Aorta (tissue), 5 donors: ENCODE data around the gene SLC9C1. TPM values are rescaled to one million over a fixed set of nuclear protein-coding genes. Genes with fewer than 3 reads are reported as not detected.

Source experiments
- ATAC-seq: fragments of 200-7000 bp; cut with Tn5 transposase; one replicate; pipeline ENCODE4 v1.9.1; 2022; ENCODE audit warnings: moderate library complexity; ENCODE audit not compliant: low FRiP score
- DNase-seq, 2 donors: peaks; one replicate each; pipeline ENCODE4 v3.0.0-alpha.2; 2020
- H3K27ac ChIP-seq, 2 donors: one replicate each; pipeline ENCODE4 v1.5.1; 2013; ENCODE audit warnings: low read length in 2 of 2, mild to moderate bottlenecking in 2 of 2, moderate library complexity in 2 of 2, control low read depth in 1 of 2, inconsistent platforms in 1 of 2, low read depth in 1 of 2
- H3K27me3 ChIP-seq, 2 donors: one replicate each; pipeline ENCODE4 v1.6.1; 2013; ENCODE audit warnings: control low read depth in 1 of 2, low read length in 1 of 2, mild to moderate bottlenecking in 1 of 2, moderate library complexity in 1 of 2; ENCODE audit not compliant: insufficient read depth in 2 of 2, control insufficient read depth in 1 of 2
- H3K36me3 ChIP-seq, 2 donors: one replicate each; pipeline ENCODE4 v1.6.1; 2013; ENCODE audit warnings: control low read depth in 1 of 2, low read length in 1 of 2, mild to moderate bottlenecking in 1 of 2; ENCODE audit not compliant: insufficient read depth in 2 of 2, control insufficient read depth in 1 of 2
- H3K4me1 ChIP-seq, 2 donors: one replicate each; pipeline ENCODE4 v1.6.1; 2013; ENCODE audit warnings: low read length in 2 of 2, control low read depth in 1 of 2, mild to moderate bottlenecking in 1 of 2, moderate library complexity in 1 of 2; ENCODE audit not compliant: insufficient read depth in 2 of 2, control insufficient read depth in 1 of 2
- H3K4me3 ChIP-seq, 2 donors: one replicate each; pipeline ENCODE4 v1.5.1; 2013; ENCODE audit warnings: low read length in 2 of 2, control low read depth in 1 of 2, mild to moderate bottlenecking in 1 of 2
- H3K9me3 ChIP-seq: one replicate; pipeline ENCODE4 v1.6.1; 2013; ENCODE audit warnings: mild to moderate bottlenecking, low read length; ENCODE audit not compliant: control insufficient read depth
- WGBS, 2 donors: extraction: QIAGEN DNeasy Blood & Tissue Kit; methylation state at CpG; one replicate each; pipeline ENCODE4 v1.1.7; 2013; 5-methylcytosine and 5-hydroxymethylcytosine counted together
- intact Hi-C, 2 donors: fragments of 100-400 bp; cut with DNase I; formaldehyde crosslinking; loops; one replicate each; pipeline versions ENCODE4 v1.14.2 to v1.15.0; 2022
- polyA plus RNA-seq, 2 donors: library from polyadenylated mRNA; stranded (reverse); fragments of 200-250 nt; gene quantifications; one replicate each; pipeline ENCODE4 v1.2.3, GENCODE V29; 2013
- total RNA-seq, 2 donors: library from RNA; stranded (reverse); fragmentation: NEBNext Ultra II Directional; extraction: Animal tissue kit (Norgen Biotek cat#: 25700); gene quantifications; one replicate each; pipeline ENCODE4 v1.2.1, GENCODE V29; 2021
- donor health status: healthy with polysubstance abuse.
- donor health status: Bipolar disorder and iron deficiency.
- donor health status: DM: no; HTN: no; CAD: no.
- donor health status: DM: no; HTN: no; CAD: no.
- donor health status: DM: yes; HTN: yes; CAD: no.

Gene SLC9C1
- total and polyA plus RNA-seq, 4 donors = 0.29 to 0.81 TPM; not detected in 2

- WGBS, 2 donors = 79 to 86% methylated on average over 4 of the region's 4 CpGs
- intact Hi-C loops = no loop called here
These were observed 25.7 kb upstream of the SLC9C1 start for GRCh38 chr3:112319516-112320276.

GRCh38 chr3:112315791-112316190, 21.8 kb upstream of the SLC9C1 start:
- 43 to 80% methylated on average over 1 of the region's 1 CpG for WGBS, 2 donors
- no peaks in the 10 kb centered on the region for H3K9me3 ChIP-seq
- intact Hi-C loops = no loop called here
- ATAC-seq = no peak
- no peaks in the 10 kb centered on the region for H3K4me1 ChIP-seq
- no peaks in the 10 kb centered on the region for H3K36me3 ChIP-seq
- H3K4me3 ChIP-seq = no peak overlapping the region
- H3K27me3 ChIP-seq = no peaks in the 10 kb centered on the region
- DNase-seq = no peak
- H3K27ac ChIP-seq = no peak overlapping the region

More at GRCh38 chr3:112319516-112320276, 25.7 kb upstream of the SLC9C1 start:
- no peaks in the 10 kb centered on the region for H3K4me1 ChIP-seq
- no peaks in the 10 kb centered on the region for H3K9me3 ChIP-seq
- ATAC-seq (no peak), DNase-seq (no peak)
- no peak overlapping the region for H3K27ac ChIP-seq
- no peaks in the 10 kb centered on the region for H3K36me3 ChIP-seq
- H3K27me3 ChIP-seq = no peaks in the 10 kb centered on the region
- H3K4me3 ChIP-seq = no peak overlapping the region

DNA sequence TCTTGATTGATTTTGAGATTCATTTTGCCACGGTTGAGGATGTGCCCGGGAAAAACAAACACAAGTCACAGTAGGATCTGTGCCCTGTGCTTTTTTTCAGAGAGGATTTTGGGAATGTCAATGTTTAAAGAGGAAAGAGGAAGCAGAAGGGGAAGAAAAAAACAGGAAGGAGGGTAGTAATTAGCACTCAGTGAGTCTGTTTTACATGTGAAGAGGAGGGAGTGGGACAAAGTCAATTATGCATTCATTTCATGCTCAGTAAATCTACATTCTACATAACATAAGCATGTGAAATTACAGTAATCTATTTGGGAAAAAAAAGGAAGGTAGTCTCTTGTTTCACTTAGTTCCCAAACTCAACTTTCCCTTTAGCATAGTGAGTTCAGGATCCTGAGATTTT, 20.6 kb upstream of the SLC9C1 start:
- Histone ChIP-seq H3K4me1 (no peaks in the 10 kb centered on the region), H3K4me3 (no peak overlapping the region), H3K27ac (no peak overlapping the region), H3K27me3 (no peaks in the 10 kb centered on the region), H3K36me3 (no peaks in the 10 kb centered on the region), H3K9me3 (no peaks in the 10 kb centered on the region)
- 92 to 94% methylated on average over 2 of the region's 2 CpGs for WGBS, 2 donors
- intact Hi-C loops = no loop called here
- DNase-seq = no peak
- no peak for ATAC-seq

GRCh38 chr3:112308151-112308911, 14.3 kb upstream of the SLC9C1 start:
- Histone ChIP-seq H3K9me3 (no peaks in the 10 kb centered on the region), H3K27ac (no peak overlapping the region), H3K27me3 (no peaks in the 10 kb centered on the region), H3K36me3 (no peaks in the 10 kb centered on the region), H3K4me1 (peaks cover 0 to 2% of the 10 kb centered on the region in 2 donors), H3K4me3 (no peak overlapping the region)
- intact Hi-C loops = no loop called here
- ATAC-seq (no peak), DNase-seq (no peak)
- 55% methylated on average over 7 of the region's 7 CpGs for WGBS, 2 donors

DNA sequence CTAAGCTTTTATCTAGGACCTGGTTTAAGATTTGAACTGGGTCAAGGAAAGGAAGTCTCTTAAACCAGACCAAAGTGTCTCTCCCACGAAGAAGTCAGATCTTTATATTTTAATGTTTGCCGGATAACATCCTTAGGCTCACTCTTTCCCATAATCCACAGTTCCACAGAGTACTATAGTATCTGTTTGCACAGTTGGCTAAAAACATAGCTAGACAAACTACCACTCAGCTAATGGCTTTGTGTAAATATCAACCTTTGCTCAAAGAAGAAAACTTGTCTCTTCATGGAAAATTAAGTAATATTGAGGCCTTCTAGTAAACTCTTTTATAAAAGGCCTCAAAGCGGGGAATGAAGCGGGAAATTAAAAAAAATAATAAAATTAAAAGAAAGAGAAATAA, 13.5 kb upstream of the SLC9C1 start:
- ATAC-seq = no peak
- no peak overlapping the region for H3K27ac ChIP-seq
- 83 to 91% methylated on average over 4 of the region's 4 CpGs for WGBS, 2 donors
- no peaks in the 10 kb centered on the region for H3K27me3 ChIP-seq
- intact Hi-C loops = no loop called here
- H3K36me3 ChIP-seq = no peaks in the 10 kb centered on the region
- DNase-seq = no peak
- H3K4me3 ChIP-seq = no peak overlapping the region
- H3K9me3 ChIP-seq = no peaks in the 10 kb centered on the region
- H3K4me1 ChIP-seq = peaks cover 0 to 2% of the 10 kb centered on the region in 2 donors

DNA sequence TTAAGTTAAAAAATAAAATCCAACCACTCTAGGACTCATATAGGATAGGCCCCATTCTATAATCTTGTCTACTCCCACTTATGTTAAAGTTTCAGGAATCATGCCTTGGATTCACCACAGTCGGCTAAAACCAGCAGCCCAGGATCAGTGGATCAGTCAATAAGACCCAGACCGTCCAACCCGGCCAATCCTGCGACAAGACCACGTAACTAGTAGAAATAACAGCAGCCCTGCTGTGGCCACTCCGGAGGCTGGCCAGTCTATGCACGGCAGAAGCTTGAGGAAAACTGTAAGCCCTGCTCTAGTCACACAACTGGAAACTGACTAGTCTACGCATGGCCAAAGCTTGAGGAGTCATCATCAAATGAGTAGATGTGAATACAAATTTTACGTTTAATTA, 12.8 kb upstream of the SLC9C1 start:
- WGBS, 2 donors = 94 to 96% methylated on average over 9 of the region's 9 CpGs
- H3K4me3 ChIP-seq = no peak overlapping the region
- H3K36me3 ChIP-seq = no peaks in the 10 kb centered on the region
- H3K27me3 ChIP-seq = no peaks in the 10 kb centered on the region
- intact Hi-C loops = no loop called here
- H3K27ac ChIP-seq = no peak overlapping the region
- H3K9me3 ChIP-seq = no peaks in the 10 kb centered on the region
- no peak for DNase-seq
- no peak for ATAC-seq
- peaks cover 0 to 2% of the 10 kb centered on the region in 2 donors for H3K4me1 ChIP-seq

GRCh38 chr3:112304611-112305010, 10.6 kb upstream of the SLC9C1 start:
- WGBS, 2 donors = 31 to 35% methylated on average over 2 of the region's 2 CpGs
- Histone ChIP-seq H3K27ac (no peak overlapping the region), H3K9me3 (no peaks in the 10 kb centered on the region), H3K27me3 (no peaks in the 10 kb centered on the region), H3K36me3 (no peaks in the 10 kb centered on the region), H3K4me3 (peak overlapping the region; percentile 89 to 94), H3K4me1 (peaks cover 0 to 2% of the 10 kb centered on the region in 2 donors)
- intact Hi-C loops = no loop called here
- DNase-seq (no peak), ATAC-seq (no peak)

DNA sequence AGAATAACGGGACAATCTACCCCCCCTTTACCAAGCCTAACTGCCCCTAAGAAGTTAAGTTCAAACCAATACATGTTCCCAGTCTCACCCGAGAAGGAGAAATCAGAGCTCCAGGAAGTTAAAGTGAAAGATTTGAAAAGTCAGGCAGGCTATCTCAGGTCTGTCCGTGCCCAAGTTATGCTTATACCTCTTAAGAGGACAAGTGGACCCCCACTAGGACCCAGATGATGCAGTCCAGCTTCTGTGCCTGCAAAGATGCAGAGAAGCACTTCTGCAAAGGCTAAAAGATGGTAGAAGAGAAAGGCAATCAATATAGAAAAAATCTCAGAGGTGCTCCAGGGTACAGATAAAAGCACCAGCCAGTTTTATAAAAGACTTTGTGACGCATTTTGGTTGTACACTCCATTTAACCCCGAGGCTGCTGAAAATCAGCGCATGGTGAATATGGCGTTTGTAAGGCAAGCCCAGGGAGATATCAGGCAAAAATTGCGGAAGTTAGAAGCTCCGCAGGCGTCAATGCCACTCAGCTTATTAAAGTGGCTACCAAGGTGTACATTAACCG, 9.8 kb upstream of the SLC9C1 start:
- Histone ChIP-seq H3K36me3 (no peaks in the 10 kb centered on the region), H3K27ac (peak overlapping the region in 1 of 2 donors; percentile 33), H3K27me3 (no peaks in the 10 kb centered on the region), H3K4me1 (peaks cover 0 to 2% of the 10 kb centered on the region in 2 donors), H3K4me3 (peak overlapping the region; percentile 89 to 94), H3K9me3 (no peaks in the 10 kb centered on the region)
- ATAC-seq = peak; percentile 77
- peak in 1 of 2 donors; percentile 44 for DNase-seq
- WGBS, 2 donors = 2 to 4% methylated on average over 11 of the region's 11 CpGs
- intact Hi-C loops = no loop called here
